Stimulated activated CD4-positive, alpha-beta T cell treated with anti-CD3 and anti-CD28 coated beads, Interleukin-1b, Interleukin-23, amount 100 ng/mL, for 1 hour (primary cell): ENCODE data around the gene KCNIP3.

ENCODE experiments used
- DNase-seq, 2 donors: peaks; one replicate each; pipeline ENCODE4 v3.0.0-alpha.2; 2020; ENCODE audit warnings: low read depth in 2 of 2

The KCNIP3 gene

DNA sequence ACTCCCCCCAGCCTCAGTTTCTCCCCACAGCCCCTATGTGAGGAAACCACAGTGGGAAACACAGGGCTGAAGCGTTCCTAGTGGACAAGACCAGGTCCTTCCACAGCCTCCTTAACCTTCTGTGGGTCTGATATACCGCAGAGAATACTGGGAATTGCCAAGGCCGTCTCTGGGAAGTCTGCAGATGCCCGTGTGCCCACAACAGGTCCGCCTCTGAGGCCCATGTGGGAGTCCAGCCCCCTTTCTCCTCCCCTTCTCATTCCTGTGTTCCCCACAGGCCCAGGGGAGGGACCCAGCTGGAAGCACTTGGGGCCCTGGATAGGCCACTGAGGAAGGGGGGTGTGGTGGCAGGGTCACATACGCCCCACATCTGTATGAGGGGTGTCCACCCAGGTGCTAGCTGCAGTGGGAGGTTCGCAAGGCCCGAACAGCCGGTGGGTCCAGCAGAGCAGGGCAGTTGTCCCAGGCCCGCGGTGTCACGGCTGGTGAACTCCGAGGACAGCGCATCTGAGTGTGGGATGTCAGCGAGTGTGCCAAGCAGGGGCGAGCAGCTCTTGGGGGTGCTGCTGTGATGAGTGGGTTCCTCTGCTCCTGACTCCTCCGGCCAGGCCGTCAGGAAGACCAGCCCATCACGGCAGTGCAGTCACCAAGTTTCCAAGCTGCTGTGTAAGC, 2.4 kb upstream of the KCNIP3 start:
- DNase-seq: no peak

DNA sequence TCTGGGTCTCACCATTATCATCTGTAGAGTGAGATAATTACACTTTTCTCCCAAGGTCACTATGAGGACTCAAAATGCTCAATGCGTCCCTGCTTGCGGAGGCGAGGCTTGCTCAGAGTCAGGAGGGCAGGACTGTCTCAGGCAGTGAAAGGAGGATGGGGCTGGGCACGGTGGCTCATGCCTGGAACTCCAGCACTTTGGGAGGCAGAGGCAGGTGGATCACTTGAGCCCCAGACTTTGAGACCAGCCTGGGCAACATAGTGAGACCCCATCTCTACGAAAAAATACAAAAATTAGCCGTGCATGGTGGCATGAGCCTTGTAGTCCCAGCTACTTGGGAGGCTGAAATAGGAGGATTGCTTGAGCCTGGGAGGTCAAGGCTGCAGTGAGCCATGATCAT, 1.8 kb upstream of the KCNIP3 start:
- no peak for DNase-seq

DNA sequence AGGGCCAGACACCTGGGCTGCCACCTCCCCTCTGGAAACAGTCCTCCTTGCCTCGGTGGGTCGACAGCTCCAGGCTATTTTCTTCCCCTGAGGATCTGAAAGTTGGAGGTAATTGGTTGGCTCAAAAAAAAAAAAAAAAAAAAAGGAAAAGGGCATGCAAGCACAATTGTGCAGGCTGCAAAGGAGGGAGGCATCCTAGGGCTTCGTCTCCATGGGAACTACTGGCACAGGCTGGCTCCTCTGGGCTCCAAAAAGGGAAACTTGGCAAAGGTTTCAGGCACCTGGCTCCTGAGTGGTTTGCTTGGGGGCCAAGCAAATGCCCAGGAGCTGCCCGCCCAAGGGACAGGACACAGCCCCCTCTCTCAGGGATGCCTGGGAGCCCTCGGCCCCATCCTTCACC, 1.1 kb upstream of the KCNIP3 start:
- no peak for DNase-seq

DNA sequence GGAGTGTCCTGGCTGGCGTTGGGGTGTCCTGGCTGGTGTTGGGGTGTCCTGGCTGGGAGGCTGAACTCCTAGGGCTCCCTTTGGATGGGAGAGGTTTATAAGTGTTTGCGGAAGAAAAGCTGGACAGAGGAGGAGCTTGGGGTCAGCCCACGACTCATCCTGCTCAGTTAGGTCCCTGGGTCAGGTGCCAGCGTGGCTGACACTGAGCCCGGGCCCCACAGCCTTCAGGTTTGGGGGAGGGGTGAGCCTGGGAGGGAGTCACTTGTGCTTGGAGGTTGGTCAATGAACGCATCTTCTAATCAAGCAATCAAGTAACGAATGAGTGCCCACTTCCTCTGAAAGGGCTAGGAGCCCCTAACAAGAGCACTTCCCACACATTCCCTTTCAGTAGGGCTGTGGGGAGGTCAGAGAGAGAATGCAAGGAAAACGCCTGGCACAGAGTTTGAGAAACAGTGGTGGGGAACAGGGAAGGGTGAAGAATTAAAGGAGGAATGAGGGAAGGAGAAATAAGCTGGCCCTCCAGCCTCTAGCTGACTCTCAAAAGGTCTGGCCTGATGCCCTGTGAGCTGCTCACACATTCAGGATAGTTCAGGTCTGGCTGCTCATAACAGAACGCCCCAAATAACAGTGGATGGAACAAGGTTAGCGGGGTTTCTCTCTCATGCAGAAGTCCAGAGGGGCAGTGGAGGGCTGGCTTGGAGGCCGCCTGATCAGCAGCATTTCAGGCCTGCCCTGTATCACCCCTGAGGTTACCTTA, 670 bp downstream of the KCNIP3 start:
- no peak for DNase-seq

DNA sequence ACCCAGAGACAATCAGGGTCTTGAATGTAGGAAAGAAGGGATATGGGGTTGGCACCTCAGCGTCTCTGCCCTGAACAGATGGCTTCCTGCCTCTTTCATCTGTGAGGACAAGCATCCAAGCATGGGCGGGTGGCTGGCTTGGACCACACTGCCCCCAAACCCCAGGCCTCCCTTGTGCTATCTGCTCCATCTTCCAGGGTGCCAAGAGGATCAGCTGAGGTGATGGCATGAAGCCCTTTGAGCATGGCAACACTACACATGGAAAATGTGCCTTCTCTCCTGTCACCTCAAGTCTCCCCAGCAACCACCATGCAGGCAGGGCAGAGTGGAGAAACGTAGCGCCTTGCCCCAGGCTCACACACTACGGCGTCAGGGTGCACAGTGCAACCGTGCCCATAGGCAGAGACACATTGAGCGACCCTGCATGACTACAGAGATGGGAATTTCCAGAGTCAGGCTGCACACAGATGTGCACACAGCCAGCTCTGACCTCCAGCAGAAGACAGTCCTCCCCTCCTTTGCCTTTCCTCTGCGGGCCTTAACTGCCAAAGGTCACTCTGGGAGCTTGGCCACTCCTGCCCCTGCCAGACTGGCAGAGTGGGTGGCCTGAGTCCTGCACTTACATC, 1.5 kb downstream of the KCNIP3 start:
- DNase-seq: no peak

DNA sequence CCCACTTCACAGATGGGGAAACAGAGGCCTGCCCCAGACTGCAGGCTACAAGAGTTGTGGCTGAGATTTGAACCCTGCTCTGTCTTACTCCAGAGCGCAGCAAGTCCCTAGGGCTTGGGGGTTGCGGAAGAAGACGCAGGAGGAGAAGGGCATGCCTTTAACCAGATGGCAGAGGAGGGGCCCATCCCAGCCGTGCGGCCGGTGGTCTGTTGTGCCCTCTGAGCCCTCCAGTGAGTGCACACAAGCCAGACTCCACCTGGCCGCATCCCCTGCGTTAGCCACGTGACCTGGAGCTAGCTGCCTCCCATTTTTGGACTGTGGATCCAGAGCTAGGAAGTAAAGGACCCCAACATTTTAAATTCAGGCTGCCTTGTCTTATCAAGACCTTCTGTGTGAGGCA, 2.8 kb downstream of the KCNIP3 start:
- no peak for DNase-seq

DNA sequence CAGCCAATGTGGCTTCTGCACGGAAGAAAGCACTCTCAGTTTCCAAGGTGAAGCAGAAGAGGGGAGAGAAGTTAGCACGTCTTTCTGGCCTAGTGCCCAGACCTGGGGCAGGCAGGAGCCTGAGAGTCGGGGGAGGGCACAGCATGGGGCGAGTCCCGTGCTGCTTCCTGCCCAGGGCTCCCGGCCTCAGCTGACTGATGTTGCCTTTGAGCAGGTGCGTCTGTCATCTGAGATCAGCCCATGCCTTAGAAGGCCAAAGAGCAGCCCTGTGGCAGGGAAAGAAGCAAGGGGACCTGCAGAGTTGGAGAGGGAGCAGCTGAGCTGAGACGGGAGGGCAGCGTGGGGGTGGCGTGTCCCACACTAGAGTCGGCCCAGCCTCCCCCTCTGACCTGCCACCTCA, 3.3 kb downstream of the KCNIP3 start:
- no peak for DNase-seq

DNA sequence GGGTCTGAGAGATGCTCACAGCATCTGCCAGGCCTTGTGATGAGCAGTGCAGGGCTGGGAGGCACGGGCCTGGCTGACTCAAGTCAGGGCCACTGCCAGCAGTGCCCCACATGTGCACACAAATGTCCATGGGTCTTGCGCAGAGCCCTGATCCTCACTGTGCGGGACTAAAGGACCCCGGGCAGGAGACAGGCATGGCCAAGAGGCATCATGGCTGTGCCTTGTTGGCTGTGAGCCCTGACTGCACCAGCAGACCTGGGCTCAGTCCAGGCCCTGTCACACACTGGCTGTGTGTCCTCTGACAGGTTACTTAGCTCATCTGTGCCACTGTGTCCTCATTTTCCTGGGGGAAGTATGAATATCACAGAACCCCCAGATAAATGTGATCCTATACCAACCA, 4.0 kb downstream of the KCNIP3 start:
- DNase-seq: no peak

DNA sequence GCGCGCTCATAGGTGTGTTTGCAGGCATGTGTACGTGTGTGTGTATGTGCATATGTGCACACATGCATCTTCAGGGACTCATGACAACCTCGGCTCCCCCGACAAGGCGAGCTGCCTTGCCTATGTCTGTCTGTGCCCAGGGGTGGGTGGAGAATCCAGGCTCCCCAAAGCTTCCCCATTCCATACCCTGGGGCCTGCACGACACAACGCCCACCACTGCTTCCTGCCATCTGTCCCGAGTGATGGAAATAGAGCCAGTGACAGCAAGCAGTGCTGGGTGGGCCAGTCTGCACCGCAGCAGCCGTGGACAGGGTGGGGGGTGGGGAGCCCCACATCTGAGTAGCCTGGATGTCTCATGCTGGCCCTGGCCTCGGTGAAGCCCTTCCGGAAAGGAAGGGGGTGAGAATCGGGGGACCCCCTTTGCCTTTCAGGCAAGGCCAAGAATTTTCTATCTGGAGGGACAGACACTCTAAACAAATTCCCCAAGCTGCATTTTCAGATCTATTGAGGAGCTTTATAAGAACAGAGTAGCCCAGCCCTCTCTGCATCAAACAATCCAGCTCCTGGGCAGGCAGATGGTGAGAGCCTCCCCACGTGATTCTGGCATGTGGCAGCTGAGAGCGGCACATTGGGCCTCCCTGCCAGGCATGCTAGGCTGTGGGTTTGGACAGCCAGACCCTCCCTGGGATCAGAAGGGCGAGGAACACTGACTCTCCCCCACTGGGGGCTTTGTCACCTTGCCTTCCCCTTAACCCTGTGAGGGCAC, 4.9 kb downstream of the KCNIP3 start:
- no peak for DNase-seq

DNA sequence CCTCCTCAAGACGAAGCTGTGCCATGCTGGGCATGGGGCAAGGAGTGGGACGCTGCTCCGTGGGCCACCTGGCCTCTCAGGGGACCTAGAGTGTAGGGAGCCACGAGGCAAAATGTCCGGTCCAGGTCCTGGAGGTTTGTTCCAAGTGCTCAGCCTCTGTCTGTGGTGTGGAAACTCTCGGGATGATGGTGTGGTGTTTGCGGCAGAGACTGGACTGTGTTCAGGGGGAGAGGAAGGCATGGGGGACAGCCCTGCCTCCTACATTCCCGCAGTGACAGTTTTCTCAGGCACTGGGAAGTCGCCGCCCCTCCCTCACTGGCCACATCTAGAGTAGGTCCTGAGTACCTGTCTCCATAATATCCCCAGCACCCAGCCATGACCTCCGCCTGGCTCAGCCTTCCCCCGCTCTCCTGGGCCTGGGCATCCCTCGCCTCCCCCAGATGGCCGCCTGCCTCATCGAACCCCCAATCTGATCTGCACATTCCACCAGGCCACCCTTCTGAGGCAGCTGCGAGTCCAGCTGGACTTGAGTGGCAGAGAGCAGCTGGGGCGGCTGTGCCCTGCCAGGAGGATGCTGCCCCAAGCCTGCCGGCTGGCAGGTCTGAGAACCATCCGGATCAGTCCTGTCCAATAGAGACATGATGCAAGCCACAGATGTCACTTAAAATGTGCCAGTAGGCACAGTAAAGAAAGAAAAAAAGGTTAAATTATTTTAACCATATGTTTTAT, 6.2 kb downstream of the KCNIP3 start:
- DNase-seq: no peak

DNA sequence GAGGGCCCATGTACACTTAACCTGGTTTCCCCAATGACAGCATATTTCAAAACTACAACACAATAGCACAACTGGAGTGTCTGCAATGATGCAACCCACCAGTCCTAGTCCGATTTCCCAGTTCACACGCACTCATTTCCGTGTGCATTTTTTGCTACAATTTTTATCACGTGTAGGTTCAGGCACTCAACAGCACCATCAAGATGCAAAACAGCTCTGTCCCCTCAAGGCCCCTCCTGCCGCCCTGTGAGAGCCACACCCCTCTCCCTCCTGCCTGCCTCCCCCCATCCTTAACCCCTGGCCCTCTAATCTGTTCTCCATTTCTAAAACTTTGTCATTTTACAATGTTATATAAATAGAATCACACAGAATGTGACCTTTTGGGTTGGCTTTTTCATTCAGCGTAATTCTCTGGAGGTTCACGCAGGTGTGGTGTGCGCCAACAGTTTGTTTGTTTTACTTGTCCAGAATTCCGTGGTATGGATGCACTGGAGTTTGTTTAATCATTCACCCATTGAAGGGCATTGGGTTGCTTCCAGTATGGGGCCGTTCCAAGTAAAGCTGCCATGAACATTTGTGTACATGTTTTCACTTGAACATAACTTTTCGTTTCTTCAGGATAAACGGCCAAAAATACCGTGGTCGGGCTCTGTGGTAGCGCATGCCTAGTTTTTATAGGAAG, 8.4 kb downstream of the KCNIP3 start:
- no peak for DNase-seq

DNA sequence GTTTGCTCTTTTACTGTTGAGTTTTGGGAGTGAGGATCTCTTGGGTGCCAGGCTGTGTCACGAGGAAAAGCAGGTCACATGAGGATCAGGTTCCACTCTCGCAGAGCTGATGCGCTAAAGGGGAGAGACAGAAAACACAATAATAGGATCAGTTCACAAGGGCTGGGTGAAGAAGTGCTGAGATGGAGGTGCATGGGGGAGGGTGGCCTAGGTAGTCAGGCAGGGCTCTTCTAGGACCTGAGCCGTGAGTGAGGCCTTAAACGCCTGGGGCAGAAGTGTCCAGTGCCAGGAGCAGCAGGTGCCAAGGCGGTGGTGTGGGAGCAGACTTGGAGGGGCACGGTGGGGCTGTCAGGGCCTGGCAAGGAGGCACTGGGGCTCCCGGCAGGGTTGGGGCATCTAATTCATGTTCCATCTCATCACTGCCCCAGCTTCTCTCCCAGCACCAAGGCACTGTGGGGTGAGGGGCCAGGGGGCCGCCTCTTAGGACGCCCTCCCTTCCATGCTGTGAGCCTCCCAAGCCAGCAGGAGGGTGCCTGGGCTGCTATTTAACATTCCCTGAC, 9.3 kb downstream of the KCNIP3 start:
- no peak for DNase-seq

DNA sequence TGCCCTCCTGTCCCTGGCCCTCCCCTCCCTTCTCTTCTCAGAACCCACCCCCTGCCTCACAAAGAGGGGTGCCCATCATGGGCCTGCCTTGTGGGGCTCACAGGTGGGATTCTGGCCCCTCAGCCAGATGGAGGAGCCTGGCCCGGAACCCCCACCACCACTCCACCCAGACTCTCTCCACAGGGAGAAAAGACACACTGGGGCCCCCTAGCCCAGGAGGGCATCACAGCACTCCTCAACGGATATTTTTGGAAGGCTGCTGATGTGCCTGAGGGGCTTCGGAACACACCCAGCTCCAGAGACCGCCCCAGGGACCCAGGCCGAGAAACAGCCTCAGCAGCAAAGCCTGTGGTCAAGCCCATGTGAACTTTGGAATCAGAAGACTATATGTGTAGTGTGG, 9.9 kb downstream of the KCNIP3 start:
- DNase-seq: no peak

DNA sequence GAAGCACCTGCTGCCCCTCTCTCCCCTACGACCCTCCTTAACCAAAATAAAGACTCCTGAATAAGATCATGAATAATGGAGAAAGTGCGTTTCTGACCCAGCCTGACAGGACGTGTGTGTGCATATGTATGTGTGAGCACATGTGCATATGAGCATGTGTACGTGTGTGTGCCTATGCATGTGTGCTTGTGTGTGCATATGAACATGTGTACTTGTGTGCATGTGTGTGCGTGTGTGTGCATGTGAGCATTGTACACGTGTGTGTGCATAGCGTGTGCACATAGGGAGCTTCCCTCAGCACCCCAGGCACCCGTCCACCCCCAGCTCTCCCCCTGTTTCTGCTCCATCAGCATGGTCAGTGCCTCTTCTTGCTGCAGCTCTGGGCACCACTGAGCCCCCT, 10.7 kb downstream of the KCNIP3 start:
- no peak for DNase-seq

DNA sequence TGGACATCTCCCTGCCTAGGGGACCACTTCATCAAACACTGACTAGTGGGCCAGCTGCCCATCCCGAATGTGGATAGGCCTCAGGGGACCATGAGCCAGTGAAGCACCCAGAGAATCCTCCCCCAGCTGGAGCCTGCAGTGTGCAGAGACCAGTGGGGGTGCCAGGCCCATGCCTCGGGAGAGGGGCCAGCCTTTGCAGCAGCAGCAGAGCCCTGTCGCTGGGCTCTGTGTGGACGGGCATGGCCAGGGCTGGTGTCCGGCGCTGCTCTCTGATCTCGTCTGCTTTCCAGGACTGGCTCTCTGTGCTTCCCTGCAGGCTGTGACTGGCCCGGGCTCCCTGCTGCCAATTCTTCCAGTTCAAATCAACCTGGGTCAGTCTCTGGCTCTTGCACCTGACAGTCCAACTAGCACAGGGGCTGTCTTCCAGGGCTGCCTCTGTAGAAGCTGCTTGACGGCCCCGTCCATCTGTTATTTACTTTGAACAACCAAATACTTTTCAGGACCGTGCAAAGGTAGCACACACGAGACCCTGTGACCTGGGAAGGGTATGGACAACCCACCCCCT, 11.4 kb downstream of the KCNIP3 start:
- DNase-seq: no peak

DNA sequence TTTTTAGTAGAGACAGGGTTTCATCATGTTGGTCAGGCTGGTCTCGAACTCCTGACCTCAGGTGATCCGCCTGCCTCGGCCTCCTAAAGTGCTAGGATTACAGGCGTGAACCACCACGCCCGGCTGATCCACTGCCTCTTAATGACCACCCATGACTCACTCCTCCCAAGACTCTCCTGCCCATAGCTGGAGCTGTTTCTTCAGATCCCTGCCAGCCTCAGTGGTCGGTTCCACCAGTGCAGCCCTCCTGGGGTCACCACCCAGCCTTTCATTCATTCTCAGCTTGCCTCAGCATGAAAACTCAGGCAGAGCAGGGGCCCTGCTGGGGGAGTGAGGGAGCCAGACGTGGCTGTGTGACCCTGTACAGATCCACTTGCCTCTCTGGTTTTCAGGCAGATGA, 12.5 kb downstream of the KCNIP3 start:
- DNase-seq: no peak

DNA sequence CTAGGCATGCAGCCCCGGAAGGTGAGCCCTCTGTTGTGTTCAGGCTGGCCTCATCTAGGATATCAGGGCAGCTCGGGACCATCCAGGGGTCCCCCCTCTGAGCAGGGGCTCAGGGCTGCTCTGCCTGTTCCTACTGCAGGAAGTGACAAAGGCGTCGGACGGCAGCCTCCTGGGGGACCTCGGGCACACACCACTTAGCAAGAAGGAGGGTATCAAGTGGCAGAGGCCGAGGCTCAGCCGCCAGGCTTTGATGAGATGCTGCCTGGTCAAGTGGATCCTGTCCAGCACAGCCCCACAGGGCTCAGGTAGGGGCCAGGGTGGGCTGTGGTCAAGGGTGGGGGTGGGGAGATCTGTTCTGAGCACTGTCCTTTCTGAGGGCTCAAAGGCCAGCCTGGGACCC, 13.1 kb downstream of the KCNIP3 start:
- no peak for DNase-seq

DNA sequence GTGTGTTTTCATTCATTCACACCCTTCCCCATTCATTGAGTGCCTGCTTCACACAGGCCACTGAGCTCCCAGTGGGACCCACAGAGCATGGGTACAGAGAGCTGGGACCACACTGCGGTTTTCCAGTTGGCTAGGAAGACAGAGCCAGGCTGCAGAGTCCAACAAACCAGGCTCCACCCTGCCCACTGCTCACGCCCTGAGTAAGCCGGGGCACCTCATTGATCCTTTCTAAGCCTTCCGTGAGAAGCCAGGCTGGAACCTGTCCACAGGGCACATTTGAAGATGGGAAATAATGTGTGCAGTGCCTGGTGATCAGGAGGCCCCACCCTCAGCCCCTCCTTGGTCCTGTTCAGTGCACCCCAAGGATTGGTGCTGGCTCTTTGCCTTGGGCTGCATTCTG, 13.5 kb downstream of the KCNIP3 start:
- DNase-seq: no peak

DNA sequence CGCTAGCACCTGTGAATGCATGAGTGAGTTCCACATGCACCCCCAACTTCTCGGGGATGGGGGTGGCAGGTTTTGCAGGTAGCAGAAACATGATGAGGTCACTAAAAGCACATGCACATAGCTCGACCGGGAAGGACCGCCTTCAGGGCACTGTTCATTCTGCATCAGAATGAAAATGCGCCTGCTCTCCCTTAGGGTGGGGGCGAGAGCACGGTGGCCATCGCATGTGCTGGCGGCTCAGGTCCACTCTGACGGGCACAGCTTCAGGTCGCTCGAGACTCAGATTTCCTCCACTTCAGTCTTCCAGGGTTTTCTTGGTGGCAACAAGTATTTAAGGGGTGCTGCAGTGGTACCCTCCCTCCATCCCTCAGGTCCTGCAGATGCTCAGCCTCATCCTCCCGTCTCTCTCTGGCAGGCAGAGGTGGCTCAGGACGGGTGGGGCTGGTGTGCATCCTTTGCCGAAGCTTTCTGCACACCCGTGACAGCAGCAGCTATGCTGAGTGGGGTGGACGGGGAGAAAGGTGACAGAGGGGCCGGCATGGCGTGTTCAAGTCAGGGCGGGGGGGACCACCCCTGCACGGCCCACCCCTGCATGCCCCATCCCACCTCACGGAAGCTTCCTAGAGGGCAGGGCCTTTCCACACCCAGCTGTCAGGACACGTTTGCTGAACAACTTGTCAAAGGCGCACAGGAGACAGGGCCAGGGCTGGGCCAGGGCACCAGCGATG, 14.8 kb downstream of the KCNIP3 start:
- DNase-seq: no peak
